ENCODE measurements around the gene PRDX2.

DNA sequence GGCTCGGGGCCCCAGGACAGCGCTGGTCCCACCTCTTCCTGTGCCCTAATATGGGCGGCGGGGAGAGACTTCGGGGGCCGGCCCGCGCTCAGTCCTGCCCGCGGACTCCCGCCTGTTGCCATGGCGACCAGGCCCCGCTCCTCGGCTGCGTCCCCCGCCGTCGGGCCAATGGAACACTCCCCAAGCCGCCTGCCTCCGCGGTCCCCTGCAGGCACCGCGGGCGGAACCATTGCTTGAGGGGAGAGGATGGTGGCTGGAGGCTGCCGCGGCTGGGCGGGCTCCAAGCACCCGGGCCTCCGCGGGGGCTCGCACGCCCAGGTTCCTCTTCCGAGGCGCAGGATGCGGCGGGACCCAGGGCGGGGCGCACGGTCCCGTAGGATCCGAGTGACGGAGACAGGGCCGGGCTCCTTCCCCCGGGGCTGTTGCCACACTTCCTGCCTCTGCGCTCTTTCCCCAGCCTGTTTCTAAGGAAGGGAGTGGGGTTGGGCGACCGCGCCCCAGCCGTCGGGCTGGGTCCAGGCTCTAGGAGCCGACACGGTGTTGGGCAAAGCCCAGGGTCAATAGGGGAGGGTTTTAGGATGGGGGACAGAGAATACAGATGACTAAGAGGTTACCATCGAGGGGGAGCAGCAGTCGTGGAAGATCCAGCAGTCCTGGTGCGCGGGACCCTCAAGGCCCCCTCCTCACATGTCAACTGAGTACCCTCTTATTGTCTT, 11.5 kb downstream of the PRDX2 start:
- peak in 3 of 4 donors; percentile 20 to 95 (median 94) for TF ChIP-seq POLR2A (IDR thresholded peaks at IDR 0.05)
- TF ChIP-seq, protein P1, sequence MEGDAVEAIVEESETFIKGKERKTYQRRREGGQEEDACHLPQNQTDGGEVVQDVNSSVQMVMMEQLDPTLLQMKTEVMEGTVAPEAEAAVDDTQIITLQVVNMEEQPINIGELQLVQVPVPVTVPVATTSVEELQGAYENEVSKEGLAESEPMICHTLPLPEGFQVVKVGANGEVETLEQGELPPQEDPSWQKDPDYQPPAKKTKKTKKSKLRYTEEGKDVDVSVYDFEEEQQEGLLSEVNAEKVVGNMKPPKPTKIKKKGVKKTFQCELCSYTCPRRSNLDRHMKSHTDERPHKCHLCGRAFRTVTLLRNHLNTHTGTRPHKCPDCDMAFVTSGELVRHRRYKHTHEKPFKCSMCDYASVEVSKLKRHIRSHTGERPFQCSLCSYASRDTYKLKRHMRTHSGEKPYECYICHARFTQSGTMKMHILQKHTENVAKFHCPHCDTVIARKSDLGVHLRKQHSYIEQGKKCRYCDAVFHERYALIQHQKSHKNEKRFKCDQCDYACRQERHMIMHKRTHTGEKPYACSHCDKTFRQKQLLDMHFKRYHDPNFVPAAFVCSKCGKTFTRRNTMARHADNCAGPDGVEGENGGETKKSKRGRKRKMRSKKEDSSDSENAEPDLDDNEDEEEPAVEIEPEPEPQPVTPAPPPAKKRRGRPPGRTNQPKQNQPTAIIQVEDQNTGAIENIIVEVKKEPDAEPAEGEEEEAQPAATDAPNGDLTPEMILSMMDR (IDR thresholded peaks at IDR 0.05): no peak

Measured in esophagus squamous epithelium (tissue), 4 donors.